Vagina (tissue), 2 donors: Measurements from ENCODE around the gene WRAP53.

Experiments used
- CTCF ChIP-seq, 3 experiments: fragments of 450-650 bp in 2 of 3; fragments of 200-600 bp in 1 of 3; sonication (generic) in 1 of 3; IDR thresholded peaks; one replicate each; pipeline ENCODE4 v1.5.1; 2017 to 2019; ENCODE audit warnings: antibody characterized with exemption in 3 of 3, mild to moderate bottlenecking in 2 of 3, moderate library complexity in 2 of 3
- POLR2A ChIP-seq, 2 donors: fragments of 450-650 bp; IDR thresholded peaks; one replicate each; pipeline ENCODE4 v1.6.1; 2017; ENCODE audit warnings: antibody characterized with exemption in 2 of 2, mild to moderate bottlenecking in 2 of 2, moderate library complexity in 2 of 2

GRCh38 chr17:7655541-7655840 is 32.8 kb upstream of the WRAP53 start:
- TF ChIP-seq CTCF (IDR thresholded peaks at IDR 0.05) (no peak), POLR2A (IDR thresholded peaks at IDR 0.05) (no peak)
